Keratinocyte (primary cell): Measurements from ENCODE around the gene ARHGEF28. TPM values are rescaled to one million over a fixed set of nuclear protein-coding genes. Genes with fewer than 3 reads are reported as not detected.

Source experiments
- DNase-seq: peaks from one replicate; pipeline ENCODE4 v3.0.0-alpha.2; 2011; ENCODE audit warnings: low read depth, missing footprints, low spot score
- FAIRE-seq: peaks from 2 replicates; lab custom pipeline; 2011; peaks lifted over from hg19 to GRCh38; lab: Jason Lieb, UNC
- H2AFZ ChIP-seq: 2 replicates; pipeline ENCODE4 v1.6.0; 2012; ENCODE audit warnings: low read length, control low read depth, inconsistent platforms; ENCODE audit not compliant: control insufficient read depth
- H3K27ac ChIP-seq: 2 replicates; pipeline ENCODE4 v1.5.1; 2011; ENCODE audit warnings: low read length; ENCODE audit not compliant: control insufficient read depth, insufficient read depth
- H3K27me3 ChIP-seq: 3 replicates; pipeline ENCODE4 v1.6.0; 2011; ENCODE audit warnings: low read length; ENCODE audit not compliant: control insufficient read depth, insufficient read depth; ENCODE audit errors: extremely low read depth
- H3K36me3 ChIP-seq, 2 experiments: 2 replicates in 1 of 2; 3 replicates in 1 of 2; pipeline ENCODE4 v1.5.1; 2011; ENCODE audit warnings: low read length in 2 of 2, mild to moderate bottlenecking in 1 of 2; ENCODE audit not compliant: control insufficient read depth in 2 of 2, insufficient read depth in 2 of 2; ENCODE audit errors: extremely low read depth in 1 of 2
- H3K4me1 ChIP-seq: 3 replicates; pipeline ENCODE4 v1.5.1; 2011; ENCODE audit warnings: low read length; ENCODE audit not compliant: control insufficient read depth, insufficient read depth; ENCODE audit errors: extremely low read depth
- H3K4me2 ChIP-seq: 3 replicates; pipeline ENCODE4 v1.6.0; 2011; ENCODE audit warnings: low read depth, low read length; ENCODE audit not compliant: control insufficient read depth, insufficient read depth; ENCODE audit errors: extremely low read depth
- H3K4me3 ChIP-seq, 3 experiments: fragments of 200-600 bp in 1 of 3; sonication (generic) in 1 of 3; 2 replicates in 2 of 3; 3 replicates in 1 of 3; pipeline ENCODE4 v1.5.1; 2011 to 2016; ENCODE audit warnings: low read length in 3 of 3, mild to moderate bottlenecking in 3 of 3, control low read depth in 2 of 3, inconsistent platforms in 1 of 3, low read depth in 1 of 3, mixed read lengths in 1 of 3, mixed run types in 1 of 3, moderate library complexity in 1 of 3; ENCODE audit not compliant: control insufficient read depth in 2 of 3, insufficient read depth in 2 of 3; ENCODE audit errors: extremely low read depth in 1 of 3
- H3K79me2 ChIP-seq: 2 replicates; pipeline ENCODE4 v1.6.0; 2012; ENCODE audit warnings: low read length; ENCODE audit not compliant: control insufficient read depth, insufficient read depth
- H3K9ac ChIP-seq: 3 replicates; pipeline ENCODE4 v1.6.0; 2011; ENCODE audit warnings: low read length; ENCODE audit not compliant: control insufficient read depth, insufficient read depth; ENCODE audit errors: extremely low read depth
- H3K9me1 ChIP-seq: 3 replicates; pipeline ENCODE4 v1.6.0; 2011; ENCODE audit warnings: low read length; ENCODE audit not compliant: control insufficient read depth, insufficient read depth; ENCODE audit errors: extremely low read depth
- H3K9me3 ChIP-seq: 2 replicates; pipeline ENCODE4 v1.5.1; 2012; ENCODE audit warnings: low read depth, low read length; ENCODE audit not compliant: control insufficient read depth
- H4K20me1 ChIP-seq: 3 replicates; pipeline ENCODE4 v1.6.0; 2011; ENCODE audit warnings: low read length; ENCODE audit not compliant: control insufficient read depth, insufficient read depth; ENCODE audit errors: extremely low read depth
- EZH2 ChIP-seq: IDR thresholded peaks from one replicate; pipeline ENCODE4 v1.6.1; 2012; ENCODE audit warnings: inconsistent platforms, mild to moderate bottlenecking, low read length, moderate library complexity
- dilution Hi-C: fragments of 300-500 bp; cut with MboI; formaldehyde crosslinking; loops from one replicate; pipeline ENCODE4 v1.7.0; 2020; ENCODE audit warnings: low sequenced_read_pairs; ENCODE audit not compliant: extremely low pct_ligation_motif_present
- polyA plus RNA-seq, 5 experiments: library from polyadenylated mRNA; depleted of rRNA in 3 of 5; stranded (reverse) in 3 of 5; stranded (forward) in 1 of 5; unstranded in 1 of 5; fragments of >200 nt; gene quantifications; 1 replicate in 1 of 5; 2 replicates in 3 of 5; 3 replicates in 1 of 5; pipeline versions ENCODE4 v1.2.1 to v1.2.3, GENCODE V29; 2011 to 2012; ENCODE audit warnings: missing spikeins in 2 of 5, low read depth in 1 of 5, low replicate concordance in 1 of 5
- TF ChIP-seq, protein P1 (sequence below), 3 experiments: IDR thresholded peaks in 1 of 3; conservative IDR thresholded peaks in 1 of 3; optimal IDR thresholded peaks in 1 of 3; 2 replicates in 2 of 3; 3 replicates in 1 of 3; pipeline versions ENCODE3 to v1.5.1; 2011; ENCODE audit warnings: low read length in 3 of 3, mild to moderate bottlenecking in 3 of 3, moderate library complexity in 2 of 3, control low read depth in 1 of 3, inconsistent platforms in 1 of 3; ENCODE audit not compliant: insufficient read depth in 2 of 3; ENCODE audit errors: extremely low read depth in 1 of 3

The ARHGEF28 gene
- polyA plus RNA-seq, 1 donor (not counting 4 experiments of a cell fraction or from before 2014, with no cell fraction given), result 31.6 TPM

DNA sequence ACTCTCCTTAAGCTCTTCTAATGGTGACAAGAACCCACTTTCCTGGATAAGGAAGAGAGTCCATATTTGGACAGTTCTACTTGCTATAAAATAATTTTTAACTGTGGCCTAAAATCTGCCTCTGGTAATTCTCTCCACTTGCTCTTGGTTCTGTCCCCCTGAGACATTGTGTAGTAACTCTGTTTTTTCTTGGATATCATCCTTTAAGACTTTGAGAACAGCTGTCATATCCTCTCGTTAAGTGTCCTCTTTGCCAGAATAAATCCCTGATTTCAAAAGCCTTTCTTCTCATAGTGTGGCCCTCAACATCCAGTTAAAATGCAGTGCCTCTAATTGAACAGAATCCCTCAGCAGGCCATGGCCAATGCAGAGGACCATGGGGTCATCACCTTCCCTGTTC is 101.5 kb downstream of the ARHGEF28 start:
- H3K4me1 ChIP-seq, result no peaks in the 10 kb centered on the region
- H3K9ac ChIP-seq, result no peak overlapping the region
- FAIRE-seq, result no peak
- no peak overlapping the region for H3K4me3 ChIP-seq
- DNase-seq, result no peak
- H3K9me1 ChIP-seq, result peaks cover 5% of the 10 kb centered on the region
- TF ChIP-seq EZH2, result no peak
- TF ChIP-seq, protein P1, sequence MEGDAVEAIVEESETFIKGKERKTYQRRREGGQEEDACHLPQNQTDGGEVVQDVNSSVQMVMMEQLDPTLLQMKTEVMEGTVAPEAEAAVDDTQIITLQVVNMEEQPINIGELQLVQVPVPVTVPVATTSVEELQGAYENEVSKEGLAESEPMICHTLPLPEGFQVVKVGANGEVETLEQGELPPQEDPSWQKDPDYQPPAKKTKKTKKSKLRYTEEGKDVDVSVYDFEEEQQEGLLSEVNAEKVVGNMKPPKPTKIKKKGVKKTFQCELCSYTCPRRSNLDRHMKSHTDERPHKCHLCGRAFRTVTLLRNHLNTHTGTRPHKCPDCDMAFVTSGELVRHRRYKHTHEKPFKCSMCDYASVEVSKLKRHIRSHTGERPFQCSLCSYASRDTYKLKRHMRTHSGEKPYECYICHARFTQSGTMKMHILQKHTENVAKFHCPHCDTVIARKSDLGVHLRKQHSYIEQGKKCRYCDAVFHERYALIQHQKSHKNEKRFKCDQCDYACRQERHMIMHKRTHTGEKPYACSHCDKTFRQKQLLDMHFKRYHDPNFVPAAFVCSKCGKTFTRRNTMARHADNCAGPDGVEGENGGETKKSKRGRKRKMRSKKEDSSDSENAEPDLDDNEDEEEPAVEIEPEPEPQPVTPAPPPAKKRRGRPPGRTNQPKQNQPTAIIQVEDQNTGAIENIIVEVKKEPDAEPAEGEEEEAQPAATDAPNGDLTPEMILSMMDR (optimal IDR thresholded peaks at IDR 0.05 in 1 of 3, IDR thresholded peaks at IDR 0.05 in 1 of 3, conservative IDR thresholded peaks at IDR 0.05 in 1 of 3; ENCODE audit: extremely low read depth in 1 of 3, insufficient read depth in 2 of 3, low read length in 3 of 3), result no peak
- H3K36me3 ChIP-seq, result peaks cover 2 to 8% of the 10 kb centered on the region in 2 experiments
- no peaks in the 10 kb centered on the region for H3K9me3 ChIP-seq
- no peak overlapping the region for H2AFZ ChIP-seq
- peaks cover 91% of the 10 kb centered on the region for H3K79me2 ChIP-seq
- H3K27me3 ChIP-seq, result no peaks in the 10 kb centered on the region
- H3K27ac ChIP-seq, result no peak overlapping the region
- no peak overlapping the region for H3K4me2 ChIP-seq
- dilution Hi-C loops, result no loop called here
- H4K20me1 ChIP-seq, result peaks cover 8% of the 10 kb centered on the region

DNA sequence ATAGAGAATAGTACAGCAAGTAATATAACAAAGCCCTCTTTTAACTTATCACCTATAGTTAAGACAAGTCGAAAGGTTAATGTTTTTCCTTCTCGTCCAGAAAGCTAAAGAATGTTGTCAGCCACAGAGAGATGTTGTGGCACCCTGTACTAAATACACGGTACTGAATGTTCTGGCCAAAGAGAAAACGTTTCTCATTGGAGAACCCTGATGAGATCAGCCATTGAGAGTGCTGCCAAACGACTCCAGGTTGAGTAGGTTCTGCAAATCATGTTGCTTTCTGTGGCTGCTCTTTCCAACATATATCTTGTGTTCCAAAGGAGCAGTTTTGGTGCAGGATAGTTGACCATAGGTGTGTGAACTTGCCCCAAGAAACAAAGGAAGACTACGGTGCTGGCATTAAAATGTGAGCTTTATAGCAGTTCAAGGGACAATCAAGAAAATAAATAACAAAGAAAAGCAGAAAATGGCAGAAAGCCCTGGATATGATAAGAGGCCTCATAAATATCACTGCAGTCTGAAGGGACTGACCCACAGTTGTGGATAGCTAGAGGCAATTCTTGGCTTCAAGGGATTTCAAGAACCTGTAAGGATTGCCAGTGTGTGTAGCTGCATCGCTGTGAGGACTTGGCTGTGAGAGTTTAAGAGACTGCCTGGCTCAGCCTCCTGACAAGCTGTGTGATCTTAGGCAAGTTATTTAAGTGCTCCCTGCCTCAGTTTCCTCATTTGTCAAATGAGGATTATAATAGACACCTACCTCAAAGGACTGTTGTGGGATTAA is 102.7 kb downstream of the ARHGEF28 start:
- TF ChIP-seq, protein P1 (optimal IDR thresholded peaks at IDR 0.05 in 1 of 3, IDR thresholded peaks at IDR 0.05 in 1 of 3, conservative IDR thresholded peaks at IDR 0.05 in 1 of 3; ENCODE audit: extremely low read depth in 1 of 3, insufficient read depth in 2 of 3, low read length in 3 of 3), result no peak
- TF ChIP-seq EZH2, result no peak
- Histone ChIP-seq H3K9me1 (peaks cover 5% of the 10 kb centered on the region), H3K4me3 (no peak overlapping the region), H3K4me1 (no peaks in the 10 kb centered on the region), H3K36me3 (peaks cover 2 to 11% of the 10 kb centered on the region in 2 experiments), H4K20me1 (peaks cover 8% of the 10 kb centered on the region), H3K27me3 (no peaks in the 10 kb centered on the region), H3K4me2 (no peak overlapping the region), H3K9me3 (no peaks in the 10 kb centered on the region), H2AFZ (no peak overlapping the region), H3K9ac (no peak overlapping the region), H3K27ac (no peak overlapping the region), H3K79me2 (peaks cover 93% of the 10 kb centered on the region)
- dilution Hi-C loops, result no loop called here
- FAIRE-seq, result peak; percentile 58
- DNase-seq, result no peak
